HG03139 (cell line): ENCODE data around the gene PLXDC2.

Experiments
- ATAC-seq: cut with Tn5 transposase; IDR thresholded peaks from one replicate; pipeline ENCODE4 v1.9.1; 2021; ENCODE audit not compliant: unreplicated experiment

PLXDC2 gene

GRCh38 chr10:19815036-19815730 lies 1.0 kb upstream of the PLXDC2 start:
- ATAC-seq: peak; percentile 8

GRCh38 chr10:19815731-19816410 lies 361 bp upstream of the PLXDC2 start:
- peak; percentile 35 for ATAC-seq

DNA sequence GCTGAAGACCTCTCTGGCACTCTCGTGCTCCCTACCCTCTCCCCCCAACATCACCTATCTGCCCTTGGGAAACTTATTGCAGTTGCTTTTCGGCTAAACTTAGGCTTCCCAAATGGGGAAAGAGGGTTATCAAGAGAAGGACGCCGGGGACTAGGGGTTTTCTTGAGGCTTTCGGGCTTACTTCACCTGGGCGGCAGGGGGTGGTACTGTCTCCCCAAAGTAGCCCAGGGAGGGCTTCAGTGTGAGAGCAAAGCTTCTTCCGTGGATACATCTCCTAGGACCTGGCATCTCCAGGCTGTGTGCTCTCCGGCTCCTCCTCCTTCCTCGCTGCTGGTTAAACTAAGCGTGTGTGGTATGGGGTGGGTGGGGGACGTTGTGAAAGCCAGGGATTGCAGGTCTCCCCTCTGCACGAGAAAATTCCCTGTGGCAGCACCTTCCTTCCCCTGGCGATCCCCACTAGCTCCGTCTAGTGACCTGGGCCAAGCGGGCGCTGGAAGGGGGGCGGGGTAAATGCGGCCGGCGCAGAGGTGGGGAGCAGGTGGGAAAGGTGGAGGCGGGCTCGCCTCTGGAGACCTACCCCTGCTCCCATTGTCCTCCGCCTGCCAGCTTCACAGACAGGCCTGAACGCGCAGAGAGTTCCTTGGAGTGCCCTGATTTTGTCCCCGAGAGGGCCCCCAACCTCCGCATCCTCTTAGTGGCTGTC lies 1.1 kb downstream of the PLXDC2 start:
- ATAC-seq: no peak

DNA sequence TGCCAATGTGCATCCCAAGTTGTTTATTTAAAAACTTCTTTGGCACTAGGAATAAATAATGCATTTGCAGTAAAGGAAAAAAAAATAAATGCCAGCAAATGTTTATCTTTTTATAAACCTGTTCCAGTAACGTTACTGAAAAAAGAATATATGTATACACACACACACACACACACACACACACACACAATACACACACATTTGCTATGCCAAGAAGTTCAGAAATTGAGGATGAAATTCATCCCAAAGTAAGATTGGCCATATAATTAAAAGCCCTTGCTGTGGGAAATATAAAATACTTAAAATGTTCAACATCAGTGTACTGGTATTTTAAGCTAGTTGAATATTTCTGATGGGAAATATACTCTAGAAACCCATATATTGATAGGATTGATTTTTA lies 2.6 kb downstream of the PLXDC2 start:
- ATAC-seq: no peak

DNA sequence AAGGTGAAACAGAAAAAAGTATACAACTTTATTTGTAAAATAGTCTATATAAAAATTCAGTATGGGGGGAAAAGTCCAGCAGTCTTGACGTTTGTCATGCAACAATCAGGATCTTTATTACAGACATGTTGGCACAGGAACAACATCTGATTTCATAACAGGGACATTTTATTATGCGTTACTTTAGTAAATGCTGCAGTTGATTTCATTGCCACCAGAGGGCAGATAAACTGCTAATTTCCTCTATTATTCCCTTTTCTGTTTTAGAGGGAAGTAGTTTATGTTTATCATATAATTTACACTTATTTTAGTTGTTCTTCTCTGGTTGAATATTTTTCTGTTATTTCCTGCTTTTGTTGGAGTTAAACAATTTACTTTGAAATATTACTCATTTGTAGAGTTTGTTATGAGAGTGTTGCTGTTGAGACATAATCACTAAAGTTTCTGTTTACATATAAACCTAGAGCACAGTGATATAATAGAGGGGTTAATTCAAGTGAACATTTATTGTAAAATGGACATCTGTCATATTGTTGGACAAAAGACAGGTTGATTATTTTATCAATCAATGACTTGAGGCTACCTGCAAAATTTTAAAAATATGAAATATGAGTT lies 3.3 kb downstream of the PLXDC2 start:
- no peak for ATAC-seq

DNA sequence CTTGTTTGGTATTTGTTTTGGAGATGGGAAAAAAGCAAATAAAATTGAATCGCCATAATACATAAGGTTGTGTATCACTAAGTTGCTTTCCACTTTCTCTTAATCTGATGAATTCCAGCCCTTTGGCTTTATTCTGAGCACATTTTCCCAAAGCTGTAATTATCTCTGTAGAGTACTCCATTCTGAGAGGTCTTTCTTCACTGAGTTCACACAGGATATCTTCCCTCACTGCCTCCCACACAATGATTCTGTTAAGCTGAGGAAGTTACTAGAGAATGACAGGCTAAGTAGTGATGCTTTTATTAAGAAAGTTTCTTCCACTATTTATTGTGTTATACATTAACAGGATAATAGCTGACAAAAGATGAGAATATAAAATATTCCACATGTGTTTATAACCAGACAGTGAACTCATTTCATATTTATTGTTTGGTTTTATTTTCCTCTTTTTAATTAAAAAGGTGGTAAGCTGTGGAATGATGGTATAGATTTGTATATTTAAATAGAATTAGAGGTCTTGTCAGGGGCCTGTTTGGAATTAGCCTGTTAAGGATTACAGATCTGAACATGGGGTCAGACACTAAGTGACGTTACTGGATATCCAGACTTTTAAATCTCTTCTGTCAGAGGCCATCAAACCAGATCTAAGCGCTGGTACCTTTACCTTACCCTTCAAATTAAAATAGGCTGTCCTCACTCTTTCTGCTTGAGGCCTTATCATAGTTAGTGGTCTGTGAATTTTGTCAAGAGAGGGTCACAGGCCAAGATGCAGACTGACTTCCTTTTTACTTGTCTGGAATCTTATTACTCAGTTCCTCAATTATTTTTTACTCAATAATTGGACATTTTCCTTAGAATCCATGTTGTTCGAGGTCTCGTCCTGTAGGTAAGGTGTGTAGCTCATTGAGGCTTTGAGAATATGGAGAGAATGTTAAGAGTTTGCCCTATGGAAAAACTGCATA lies 8.4 kb downstream of the PLXDC2 start:
- no peak for ATAC-seq

DNA sequence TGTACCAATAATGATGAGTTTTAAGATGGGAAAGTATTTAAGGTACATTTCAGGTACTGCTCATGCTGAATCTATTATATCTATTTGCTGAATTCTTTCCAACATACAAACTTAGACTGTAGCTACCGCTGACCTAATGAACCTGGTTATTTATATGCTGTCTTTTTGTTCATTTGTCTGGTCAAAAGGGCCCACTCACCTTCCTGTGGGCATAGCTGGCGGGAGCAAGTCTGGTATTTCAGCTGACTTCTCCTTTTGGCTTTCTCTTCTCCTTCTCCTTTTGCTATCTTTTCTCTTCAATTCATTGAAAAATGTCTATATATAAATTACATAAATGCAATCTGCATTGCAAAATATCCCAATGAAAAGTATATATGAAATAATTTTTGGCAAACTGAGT lies 9.5 kb downstream of the PLXDC2 start:
- no peak for ATAC-seq

DNA sequence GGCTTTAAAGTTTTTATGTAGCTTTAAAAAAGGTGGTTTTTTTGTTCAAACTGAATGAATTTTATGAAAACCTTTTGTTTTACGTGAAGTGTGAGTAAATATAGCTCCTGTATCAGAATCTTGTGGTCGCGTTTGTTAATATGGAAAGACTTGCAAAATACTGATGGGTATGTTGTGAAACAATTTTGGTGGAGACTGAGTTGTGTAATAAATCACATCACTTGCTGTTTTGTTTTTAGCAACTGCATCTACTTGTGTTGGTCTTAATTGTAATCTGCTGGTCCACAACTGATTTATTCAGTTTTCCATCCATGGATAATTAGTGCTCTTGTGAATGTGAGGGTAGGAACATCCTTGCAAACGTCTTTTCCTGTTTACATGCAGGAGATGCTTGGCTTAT lies 10.5 kb downstream of the PLXDC2 start:
- no peak for ATAC-seq

DNA sequence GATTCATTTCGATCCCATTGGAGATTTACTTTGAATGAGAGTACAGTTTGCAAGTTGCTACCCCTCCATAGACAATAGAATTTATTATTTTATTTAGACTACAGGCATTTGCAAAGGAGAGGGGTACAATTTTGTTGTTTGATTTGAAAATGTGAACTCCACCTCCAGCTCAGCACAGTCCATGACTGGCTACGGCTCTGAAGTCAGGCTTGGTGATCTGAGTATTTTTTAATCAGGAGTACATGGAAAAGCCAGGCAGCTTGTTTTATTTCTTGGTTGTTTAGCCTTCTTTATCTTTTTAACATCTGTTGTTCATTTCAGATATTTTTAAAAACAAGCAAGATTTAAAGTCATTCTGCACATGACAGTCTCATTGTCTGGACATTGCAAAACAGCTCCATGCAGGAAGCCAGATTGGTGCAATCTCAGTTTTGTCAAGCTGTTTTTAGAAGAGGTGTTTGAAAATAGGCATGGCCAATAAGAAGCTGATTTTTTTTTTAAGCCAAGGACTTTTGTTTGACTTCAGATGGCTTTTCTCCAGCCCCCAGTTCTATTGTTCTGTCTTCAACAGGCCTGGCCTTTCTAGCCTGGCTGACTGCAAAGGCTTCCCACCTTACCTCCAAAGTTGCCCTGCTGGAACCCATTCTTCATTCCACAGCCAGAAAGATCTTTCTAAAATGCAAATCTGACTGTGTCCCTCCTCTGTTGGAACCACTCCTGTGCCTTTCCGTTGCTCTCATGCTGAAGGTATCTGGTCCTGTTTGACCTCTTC lies 12.2 kb downstream of the PLXDC2 start:
- no peak for ATAC-seq

GRCh38 chr10:19832699-19833098 lies 16.5 kb downstream of the PLXDC2 start:
- no peak for ATAC-seq

- ATAC-seq: no peak
Measured at GRCh38 chr10:19833170-19833824, 17.1 kb downstream of the PLXDC2 start.

- no peak for ATAC-seq
Measured at GRCh38 chr10:19835952-19836351, 19.7 kb downstream of the PLXDC2 start.

DNA sequence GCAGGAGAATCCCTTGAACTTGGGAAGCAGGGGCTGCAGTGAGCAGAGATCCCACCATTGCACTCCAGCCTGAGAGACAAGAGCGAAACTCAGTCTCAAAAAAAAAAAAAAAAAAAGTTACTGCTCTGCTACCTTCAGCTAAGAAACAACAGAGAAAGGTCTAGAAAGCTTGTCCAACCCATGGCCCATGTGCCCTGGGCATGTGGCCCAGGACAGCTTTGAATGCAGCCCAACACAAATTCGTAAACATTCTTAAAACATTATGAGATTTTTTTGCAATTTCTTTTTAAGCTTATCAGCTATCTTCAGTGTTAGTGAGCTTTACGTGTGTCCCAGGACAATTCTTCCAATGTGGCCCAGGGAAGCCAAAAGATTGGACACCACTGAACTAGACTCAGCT lies 22.9 kb downstream of the PLXDC2 start:
- ATAC-seq: no peak

DNA sequence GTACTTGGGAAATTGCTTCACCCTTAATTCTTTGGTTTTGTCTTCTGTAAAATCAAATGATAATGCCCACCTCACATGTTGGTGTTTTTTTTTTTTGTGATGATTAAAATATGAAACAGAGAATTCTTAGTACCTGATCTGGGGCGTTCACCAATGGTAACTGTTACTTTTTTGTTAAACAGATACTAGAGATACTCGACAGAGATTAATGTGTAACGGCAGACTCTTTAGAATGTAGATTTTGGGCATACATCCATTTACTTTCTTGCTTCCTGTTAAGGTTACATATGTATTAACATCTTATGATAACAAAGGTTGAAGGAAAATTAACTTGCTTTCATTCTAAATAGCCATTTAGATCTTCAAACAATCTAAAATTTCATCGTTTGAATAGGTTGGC lies 23.3 kb downstream of the PLXDC2 start:
- no peak for ATAC-seq

DNA sequence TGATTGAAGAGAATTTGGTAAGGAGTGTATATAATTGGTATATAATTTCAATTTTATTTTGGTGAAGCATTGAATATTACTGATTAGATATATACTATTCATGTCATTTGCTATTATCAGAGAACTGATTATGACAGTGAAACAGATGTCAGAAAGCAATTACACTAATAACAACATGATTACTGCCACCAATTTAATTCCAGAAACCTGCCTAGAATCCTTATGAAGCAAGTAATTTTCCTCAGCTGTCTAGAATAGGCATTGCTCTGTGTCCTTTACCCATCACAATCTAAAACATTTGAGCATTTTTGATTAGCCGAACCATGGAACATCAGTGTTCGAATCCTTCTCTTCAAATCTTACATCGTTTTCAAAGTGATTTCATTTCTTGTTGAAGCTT lies 24.5 kb downstream of the PLXDC2 start:
- ATAC-seq: no peak

- no peak for ATAC-seq
Measured at GRCh38 chr10:19843487-19843886, 27.3 kb downstream of the PLXDC2 start.

DNA sequence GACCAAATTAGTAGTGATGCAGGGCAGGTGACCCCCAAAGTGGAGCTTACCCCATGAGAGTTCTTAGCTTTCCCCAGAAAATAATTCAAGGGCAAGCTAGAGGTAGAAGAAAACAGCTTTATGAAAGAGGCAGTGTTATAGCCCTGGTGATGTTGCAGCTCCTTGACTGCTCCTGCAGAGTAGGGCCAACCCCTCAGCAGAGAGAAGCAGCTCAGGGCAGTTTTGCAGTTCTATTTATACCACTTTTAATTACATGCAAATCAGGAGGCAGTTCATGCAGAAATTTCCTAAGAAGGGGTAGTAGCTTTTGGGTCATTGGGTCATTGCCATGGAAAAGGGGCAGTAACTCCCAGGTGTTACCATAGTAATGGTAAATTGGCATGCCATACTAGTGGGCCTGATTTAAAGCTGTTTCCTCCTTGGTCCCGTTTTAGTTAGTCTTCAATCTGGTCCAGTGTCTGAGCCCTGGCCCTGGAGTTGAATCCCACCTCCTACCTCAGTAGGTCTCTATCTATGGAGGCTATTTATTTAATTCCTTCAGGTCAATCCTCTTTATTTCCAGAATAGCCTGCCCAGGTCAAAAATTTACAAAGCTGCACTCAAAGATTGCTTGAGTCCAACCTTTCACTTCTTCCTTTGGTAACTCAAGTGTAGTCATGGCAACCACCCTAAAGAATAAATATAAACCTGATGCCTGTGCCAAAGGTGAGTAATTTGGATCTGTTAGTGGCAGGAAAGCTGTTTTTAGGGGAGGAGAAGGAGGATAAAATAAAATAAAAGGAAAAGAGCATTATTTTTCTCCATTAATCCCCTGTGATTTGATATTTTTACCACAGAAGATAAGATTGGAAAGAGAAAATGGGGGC lies 29.5 kb downstream of the PLXDC2 start:
- no peak for ATAC-seq

DNA sequence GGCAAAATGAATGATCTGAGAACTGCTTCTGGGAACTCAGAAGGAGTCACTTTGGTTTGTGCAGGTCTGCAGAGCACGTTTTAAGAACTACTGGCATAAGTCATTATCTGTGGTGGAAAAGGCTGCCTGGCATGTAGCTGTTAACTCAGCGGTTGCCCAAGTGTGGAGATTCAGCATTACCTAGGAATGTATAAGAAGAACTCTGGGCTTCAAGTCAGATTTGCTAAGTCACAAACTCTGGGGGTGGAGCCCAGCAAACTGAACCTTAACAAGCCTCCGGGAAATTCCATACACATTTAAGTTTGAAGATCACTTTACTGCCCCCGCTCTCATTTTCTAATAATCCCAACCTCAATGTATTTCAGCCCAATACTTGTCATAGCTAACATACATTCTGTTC lies 31.1 kb downstream of the PLXDC2 start:
- ATAC-seq: no peak
